Astrocyte of the spinal cord (primary cell): ENCODE data around the gene MAFB.

ENCODE experiments used
- DNase-seq: peaks from one replicate; pipeline ENCODE4 v3.0.0; 2011; ENCODE audit warnings: low read depth, low spot score
- H3K4me3 ChIP-seq: 2 replicates; pipeline ENCODE4 v1.5.1; 2011; ENCODE audit warnings: low read depth, mild to moderate bottlenecking, low read length, moderate library complexity
- in situ Hi-C: cut with HindIII; loops from 2 replicates; pipeline ENCODE4 v1.10.0; 2017; ENCODE audit warnings: low sequenced_read_pairs
- TF ChIP-seq, protein P1 (sequence below): IDR thresholded peaks from 2 replicates; pipeline ENCODE4 v1.5.1; 2012; ENCODE audit warnings: low read depth, mild to moderate bottlenecking, low read length, inconsistent platforms

Gene MAFB

DNA sequence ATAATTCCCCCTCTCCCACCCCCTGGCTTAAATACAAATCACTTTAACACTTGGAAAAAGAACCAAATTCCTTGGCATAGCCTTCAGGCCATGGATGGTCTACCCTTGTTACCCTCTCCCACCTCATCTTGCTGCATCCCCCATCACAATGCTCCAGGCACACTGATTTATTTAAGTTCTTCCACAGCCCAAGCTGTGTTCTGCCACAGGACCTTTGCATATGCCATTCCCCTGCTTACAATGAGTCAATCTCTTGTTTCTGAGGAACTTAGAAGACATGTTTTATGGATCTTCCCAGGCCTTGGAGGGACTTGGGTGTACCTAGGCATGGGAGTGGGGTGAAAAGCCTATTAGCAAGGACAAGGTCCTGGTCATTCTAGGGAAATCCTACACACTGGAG is 6.2 kb upstream of the MAFB start:
- TF ChIP-seq, protein P1, sequence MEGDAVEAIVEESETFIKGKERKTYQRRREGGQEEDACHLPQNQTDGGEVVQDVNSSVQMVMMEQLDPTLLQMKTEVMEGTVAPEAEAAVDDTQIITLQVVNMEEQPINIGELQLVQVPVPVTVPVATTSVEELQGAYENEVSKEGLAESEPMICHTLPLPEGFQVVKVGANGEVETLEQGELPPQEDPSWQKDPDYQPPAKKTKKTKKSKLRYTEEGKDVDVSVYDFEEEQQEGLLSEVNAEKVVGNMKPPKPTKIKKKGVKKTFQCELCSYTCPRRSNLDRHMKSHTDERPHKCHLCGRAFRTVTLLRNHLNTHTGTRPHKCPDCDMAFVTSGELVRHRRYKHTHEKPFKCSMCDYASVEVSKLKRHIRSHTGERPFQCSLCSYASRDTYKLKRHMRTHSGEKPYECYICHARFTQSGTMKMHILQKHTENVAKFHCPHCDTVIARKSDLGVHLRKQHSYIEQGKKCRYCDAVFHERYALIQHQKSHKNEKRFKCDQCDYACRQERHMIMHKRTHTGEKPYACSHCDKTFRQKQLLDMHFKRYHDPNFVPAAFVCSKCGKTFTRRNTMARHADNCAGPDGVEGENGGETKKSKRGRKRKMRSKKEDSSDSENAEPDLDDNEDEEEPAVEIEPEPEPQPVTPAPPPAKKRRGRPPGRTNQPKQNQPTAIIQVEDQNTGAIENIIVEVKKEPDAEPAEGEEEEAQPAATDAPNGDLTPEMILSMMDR: no peak
- no peak overlapping the region for H3K4me3 ChIP-seq
- in situ Hi-C loops: no loop called here
- DNase-seq: no peak

DNA sequence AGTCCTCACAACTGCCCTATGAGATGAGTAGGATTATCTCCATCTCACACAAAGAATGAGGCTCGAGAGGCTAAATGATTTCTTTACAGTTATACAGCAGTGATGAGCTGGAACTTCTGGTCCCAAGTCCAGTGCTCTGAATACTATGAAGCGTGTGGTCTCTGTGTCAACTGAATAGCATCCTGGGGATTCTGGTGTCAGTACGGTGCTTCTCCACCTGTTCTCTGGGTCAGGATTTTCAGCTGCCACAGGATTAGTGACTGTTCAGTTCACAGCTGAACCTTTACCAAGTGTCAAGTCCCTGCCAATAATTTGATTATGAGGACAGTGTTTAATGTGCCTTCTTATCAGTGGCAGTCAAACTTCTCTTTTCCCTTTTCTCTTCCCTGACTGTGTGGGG is 5.2 kb upstream of the MAFB start:
- in situ Hi-C loops: no loop called here
- TF ChIP-seq, protein P1: no peak
- H3K4me3 ChIP-seq: no peak overlapping the region
- DNase-seq: no peak

DNA sequence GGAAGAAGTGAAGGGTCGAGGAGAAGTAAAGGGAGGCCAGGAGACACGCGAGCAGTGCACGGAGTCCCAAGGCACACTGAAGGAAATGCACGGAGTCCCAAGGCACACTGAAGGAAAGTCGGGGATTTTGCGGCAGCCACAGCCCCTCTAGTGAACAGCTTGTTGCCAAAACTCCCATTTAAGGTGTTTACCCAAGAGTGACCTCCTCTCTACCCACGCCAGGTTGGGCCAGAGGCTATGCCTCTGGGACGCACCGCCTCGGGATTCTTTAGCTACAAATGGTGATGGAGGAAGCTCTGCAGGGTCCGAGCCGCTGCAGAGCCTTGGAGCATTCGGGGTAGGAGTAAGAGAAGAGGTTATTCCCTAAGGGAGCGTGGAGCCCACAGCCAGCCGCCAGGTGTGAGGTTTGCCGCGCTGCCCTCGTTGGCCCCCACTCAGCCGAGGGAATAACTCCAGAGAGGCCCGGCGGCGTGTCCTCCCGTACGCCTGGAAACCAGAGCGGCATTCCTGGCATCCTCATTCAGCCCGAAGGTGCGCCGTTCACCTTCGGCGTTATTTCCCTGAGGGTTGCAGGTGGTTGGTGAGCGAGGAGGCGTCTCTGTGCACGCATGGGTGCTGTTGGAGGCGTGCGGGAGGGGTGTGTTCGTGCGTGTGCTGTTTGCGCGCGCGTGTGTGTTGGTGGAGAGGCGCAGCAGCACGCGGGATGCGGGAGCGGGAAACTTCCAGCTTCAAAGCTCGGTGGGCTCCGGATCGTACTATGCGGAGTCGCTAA is 3.4 kb upstream of the MAFB start:
- TF ChIP-seq, protein P1: no peak
- DNase-seq: no peak
- H3K4me3 ChIP-seq: no peak overlapping the region
- in situ Hi-C loops: no loop called here

DNA sequence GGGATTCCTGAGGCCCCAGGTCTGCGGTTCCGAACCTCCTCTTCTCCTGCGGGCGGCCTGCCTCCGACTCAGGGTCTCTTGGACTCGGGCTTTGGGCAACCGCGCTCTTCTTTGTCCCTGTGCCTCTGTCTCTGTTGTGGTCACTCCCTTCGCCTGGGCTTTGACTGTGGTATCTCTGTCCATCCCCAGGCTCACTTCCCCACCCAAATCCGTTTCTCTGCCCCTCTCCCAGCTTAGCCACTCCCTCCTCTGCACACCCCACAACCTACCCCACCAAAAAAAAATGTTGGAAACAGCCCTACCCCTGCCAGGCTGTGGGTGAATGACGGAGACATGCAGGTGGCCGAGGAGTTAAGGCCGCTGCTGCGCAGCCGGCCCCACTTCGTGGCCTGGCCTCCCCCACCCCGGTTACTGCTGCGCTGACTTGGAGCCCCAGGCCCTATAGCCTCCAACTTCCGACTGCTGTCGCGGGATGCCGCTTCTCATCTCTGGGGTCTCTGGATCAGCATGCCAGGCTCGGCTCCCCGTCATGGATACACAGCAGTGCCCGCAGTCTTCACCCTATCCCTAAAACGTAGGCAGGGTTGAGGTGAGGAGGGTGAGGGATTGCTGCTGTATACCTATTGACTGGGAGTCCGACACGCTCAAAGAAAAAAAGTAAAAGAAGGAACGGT is 2.7 kb upstream of the MAFB start:
- TF ChIP-seq, protein P1: no peak
- DNase-seq: no peak
- in situ Hi-C loops: no loop called here
- H3K4me3 ChIP-seq: no peak overlapping the region

DNA sequence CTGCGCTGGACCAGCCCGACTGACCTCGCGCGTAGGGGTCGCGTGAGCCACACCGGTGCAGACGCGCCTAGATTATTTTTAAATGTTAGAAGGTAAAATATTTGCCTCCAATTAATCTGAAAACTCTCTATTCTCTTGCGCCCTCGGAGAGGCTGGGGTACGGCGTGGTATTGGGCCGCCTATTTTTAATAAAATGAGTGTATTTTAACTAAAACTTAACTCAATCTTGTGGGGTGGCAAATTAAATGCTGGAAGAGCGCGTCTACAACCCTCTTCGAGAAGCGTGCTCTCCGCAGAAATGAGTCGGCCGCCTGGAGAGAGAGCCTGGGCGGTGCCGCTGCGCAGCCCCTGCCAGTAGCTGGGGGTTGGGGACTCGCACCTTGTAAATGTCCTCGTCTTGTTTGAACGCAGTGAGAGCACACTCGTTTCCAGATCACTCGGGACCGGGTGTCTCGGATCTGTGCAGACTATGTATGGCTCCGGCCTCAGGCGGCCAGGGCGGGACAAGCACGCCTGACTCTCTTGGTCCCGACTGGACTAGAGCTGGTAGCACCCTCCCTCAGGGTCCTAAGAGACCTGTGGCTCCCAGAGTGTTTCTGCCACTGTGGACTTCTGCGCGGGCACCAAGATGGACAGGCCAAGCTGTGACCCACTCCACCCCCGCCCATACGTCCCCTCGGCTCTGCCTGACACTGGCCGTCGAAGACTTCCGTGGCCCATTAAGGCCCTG is 2.0 kb upstream of the MAFB start:
- no peak for DNase-seq
- TF ChIP-seq, protein P1: no peak
- in situ Hi-C loops: no loop called here
- no peak overlapping the region for H3K4me3 ChIP-seq

DNA sequence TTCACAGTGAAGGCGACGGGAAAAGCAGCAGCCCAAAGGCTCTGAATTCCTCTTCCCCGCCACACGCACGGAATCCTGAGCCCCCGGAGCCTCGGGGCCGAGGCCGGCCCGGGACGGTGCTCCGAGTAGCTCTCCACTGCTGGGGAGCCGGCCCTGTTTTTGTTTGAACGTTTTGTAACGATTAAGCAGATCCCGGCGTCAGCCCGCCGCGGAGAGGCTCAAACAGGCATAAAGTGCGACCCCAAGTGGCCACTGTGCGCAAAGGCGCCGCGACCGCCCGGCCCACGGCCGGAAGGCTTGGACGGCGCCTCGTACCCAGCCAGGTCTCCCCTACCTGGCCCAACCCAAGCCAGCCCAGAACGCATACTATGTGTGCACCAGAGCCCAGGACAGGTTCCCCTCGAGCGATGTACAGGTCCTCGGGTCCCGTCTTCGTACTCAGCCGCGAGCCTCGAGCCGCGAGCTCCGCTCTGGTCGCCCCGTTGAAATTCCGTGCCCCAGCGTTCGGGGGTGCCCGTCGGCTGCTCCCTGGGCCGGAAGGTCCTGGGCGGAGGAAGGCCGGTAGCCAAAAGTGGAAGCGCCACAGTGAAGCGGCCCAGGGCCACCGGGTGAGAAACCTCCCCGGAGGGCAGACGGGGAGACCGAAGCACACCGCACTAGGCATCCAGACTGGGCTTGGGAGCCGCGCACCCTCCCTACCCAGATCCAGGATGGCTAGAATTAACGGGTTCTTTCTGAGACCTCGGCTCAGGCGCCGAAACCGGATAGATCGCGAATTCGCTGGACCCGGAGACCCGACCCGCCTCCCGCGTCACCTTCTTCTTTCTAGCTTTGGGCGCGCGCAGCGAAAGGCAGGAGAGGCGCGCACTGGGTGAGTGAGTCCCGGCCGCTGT is 1.2 kb upstream of the MAFB start:
- TF ChIP-seq, protein P1: peak; percentile 88
- H3K4me3 ChIP-seq: peak overlapping the region; percentile 43
- in situ Hi-C loops: no loop called here
- DNase-seq: peak; percentile 91
